ENCODE results near the gene ACSL4. TPM values are rescaled to one million over a fixed set of nuclear protein-coding genes. Genes with fewer than 3 reads are reported as not detected.
A peak's percentile ranks its signal among the peaks of the same experiment; 100 is the strongest.
"Not testable (repeated sequence)": the region's sequence is repeated elsewhere in the genome, so short reads cannot be mapped to it uniquely, and the experiment has no call there.

The ACSL4 gene
- total RNA-seq, 6 donors from 2014 or later: 53.2 to 156 (median 106) TPM

DNA sequence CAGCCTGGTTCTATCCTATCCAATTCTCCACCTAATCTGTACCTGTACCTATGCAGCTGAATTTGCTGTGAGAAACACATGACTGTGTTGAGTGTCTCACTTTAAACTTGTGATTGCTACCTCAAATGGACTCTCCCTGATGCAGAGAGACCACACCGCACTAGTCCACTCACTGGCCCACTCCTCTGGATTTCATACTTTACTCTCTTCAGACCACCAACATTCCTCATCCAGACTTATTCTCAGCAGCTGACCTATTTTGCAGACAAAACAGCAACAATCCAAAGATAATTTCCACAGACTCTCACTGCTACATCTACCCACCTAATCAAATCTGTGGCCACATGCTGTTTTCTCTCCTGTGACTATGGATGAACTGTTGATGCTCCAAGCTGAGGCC is 45.2 kb downstream of the ACSL4 start:
- 93 to 100% methylated on average over 1 of the region's 1 CpG for WGBS, 2 donors
- H3K27me3 ChIP-seq: no peaks in the 10 kb centered on the region
- no peak overlapping the region for H3K4me3 ChIP-seq
- TF ChIP-seq EP300 (IDR thresholded peaks at IDR 0.05): no peak
- no peak overlapping the region for H3K27ac ChIP-seq
- no peaks in the 10 kb centered on the region for H3K36me3 ChIP-seq
- H3K9me3 ChIP-seq: no peaks in the 10 kb centered on the region
- H3K4me1 ChIP-seq: peaks cover 0 to 5% (median 0%) of the 10 kb centered on the region in 4 donors
- no peak for ATAC-seq (ENCODE audit: low FRiP score in 2 of 2)
- DNase-seq: no peak

DNA sequence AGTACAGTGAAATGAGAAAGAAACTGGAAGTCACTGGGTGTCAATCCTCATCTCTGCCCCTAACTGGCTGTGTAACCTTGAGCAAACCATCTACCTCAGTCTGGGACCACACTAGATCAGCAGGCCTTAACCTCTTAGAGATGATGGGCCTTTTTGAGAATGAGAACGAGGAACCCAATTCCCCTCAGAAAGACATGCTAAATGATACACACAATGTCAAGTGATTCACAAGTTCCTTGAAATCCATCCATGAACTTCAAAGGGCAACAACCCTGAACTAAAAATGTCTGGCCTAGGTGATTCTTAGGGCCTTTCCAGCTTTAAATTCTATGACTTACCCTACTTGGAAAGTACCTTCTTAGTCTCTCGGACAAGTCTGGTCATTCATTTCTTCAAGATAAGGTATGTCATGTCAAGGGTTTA is 47.4 kb downstream of the ACSL4 start:
- no peak for ATAC-seq (ENCODE audit: low FRiP score in 2 of 2)
- no peaks in the 10 kb centered on the region for H3K4me1 ChIP-seq
- no peak for DNase-seq
- TF ChIP-seq POLR2AphosphoS5 (IDR thresholded peaks at IDR 0.05) (no peak), EP300 (IDR thresholded peaks at IDR 0.05) (no peak)
- H3K36me3 ChIP-seq: peaks cover 0 to 8% (median 0%) of the 10 kb centered on the region in 4 donors
- no peak overlapping the region for H3K4me3 ChIP-seq
- no peaks in the 10 kb centered on the region for H3K27me3 ChIP-seq
- H3K9me3 ChIP-seq: no peaks in the 10 kb centered on the region
- H3K27ac ChIP-seq: no peak overlapping the region
- WGBS, 2 donors: 70 to 88% methylated on average over 2 of the region's 2 CpGs

DNA sequence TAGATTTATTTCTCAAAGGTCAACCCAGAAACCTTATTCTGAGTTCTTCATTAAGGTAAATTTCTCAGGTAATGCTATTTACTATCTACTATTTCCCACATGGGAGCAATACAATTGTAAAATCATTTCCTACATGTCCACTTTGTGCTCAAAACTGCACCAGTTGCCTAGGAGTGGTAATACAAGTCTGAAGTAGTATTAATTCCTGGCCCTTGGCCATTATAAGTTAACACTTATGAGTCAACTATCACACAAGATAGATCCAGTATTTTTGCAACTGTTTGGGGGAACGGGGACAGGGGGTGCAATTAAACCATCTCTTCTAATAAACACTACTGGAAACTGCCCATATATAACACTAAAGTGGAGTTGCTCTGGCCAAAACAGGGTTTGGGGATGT is 48.9 kb downstream of the ACSL4 start:
- ATAC-seq (ENCODE audit: low FRiP score in 2 of 2): no peak
- TF ChIP-seq POLR2A (IDR thresholded peaks at IDR 0.05) (no peak), POLR2AphosphoS5 (IDR thresholded peaks at IDR 0.05) (no peak)

DNA sequence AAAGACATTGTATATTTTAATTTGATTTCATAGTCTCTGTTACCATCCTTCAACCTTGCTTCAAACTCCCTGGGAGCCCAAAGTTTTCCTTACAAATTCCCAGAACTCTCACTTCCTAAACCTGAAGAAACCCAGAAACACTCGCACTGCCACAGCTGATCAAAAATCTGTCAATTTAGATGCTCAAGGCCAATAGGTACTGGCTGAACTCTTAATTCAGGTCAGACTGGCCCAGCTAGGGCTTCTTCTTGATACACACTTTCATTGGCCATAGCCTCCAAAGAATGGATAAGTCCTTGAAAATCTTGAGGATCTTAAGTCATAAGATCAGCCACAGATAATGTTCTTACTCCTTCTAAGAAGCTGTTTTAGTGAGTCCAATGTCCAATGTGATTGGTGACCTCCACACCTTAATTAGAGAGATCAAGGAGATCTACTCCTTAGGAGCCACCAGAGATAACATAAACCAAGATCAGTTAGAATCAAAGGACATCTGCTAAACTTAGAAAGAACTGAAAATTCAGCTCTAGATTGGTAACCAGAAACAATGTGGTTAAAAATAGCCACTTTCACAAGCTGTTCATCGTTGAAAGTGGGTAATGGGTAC is 51.5 kb downstream of the ACSL4 start:
- Histone ChIP-seq H3K27ac (no peak overlapping the region), H3K4me3 (no peak overlapping the region), H3K27me3 (no peaks in the 10 kb centered on the region), H3K4me1 (no peaks in the 10 kb centered on the region), H3K9me3 (no peaks in the 10 kb centered on the region), H3K36me3 (peaks cover 0 to 20% (median 4%) of the 10 kb centered on the region in 4 donors)
- TF ChIP-seq POLR2A (IDR thresholded peaks at IDR 0.05) (no peak), POLR2AphosphoS5 (IDR thresholded peaks at IDR 0.05) (no peak), EP300 (IDR thresholded peaks at IDR 0.05) (no peak)
- TF ChIP-seq, protein P1, sequence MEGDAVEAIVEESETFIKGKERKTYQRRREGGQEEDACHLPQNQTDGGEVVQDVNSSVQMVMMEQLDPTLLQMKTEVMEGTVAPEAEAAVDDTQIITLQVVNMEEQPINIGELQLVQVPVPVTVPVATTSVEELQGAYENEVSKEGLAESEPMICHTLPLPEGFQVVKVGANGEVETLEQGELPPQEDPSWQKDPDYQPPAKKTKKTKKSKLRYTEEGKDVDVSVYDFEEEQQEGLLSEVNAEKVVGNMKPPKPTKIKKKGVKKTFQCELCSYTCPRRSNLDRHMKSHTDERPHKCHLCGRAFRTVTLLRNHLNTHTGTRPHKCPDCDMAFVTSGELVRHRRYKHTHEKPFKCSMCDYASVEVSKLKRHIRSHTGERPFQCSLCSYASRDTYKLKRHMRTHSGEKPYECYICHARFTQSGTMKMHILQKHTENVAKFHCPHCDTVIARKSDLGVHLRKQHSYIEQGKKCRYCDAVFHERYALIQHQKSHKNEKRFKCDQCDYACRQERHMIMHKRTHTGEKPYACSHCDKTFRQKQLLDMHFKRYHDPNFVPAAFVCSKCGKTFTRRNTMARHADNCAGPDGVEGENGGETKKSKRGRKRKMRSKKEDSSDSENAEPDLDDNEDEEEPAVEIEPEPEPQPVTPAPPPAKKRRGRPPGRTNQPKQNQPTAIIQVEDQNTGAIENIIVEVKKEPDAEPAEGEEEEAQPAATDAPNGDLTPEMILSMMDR (IDR thresholded peaks at IDR 0.05): no peak
- WGBS, 2 donors: 79 to 82% methylated on average over 2 of the region's 2 CpGs
- no peak for DNase-seq
- no peak for ATAC-seq (ENCODE audit: low FRiP score in 2 of 2)

More for the DNA sequence above, 48.9 kb downstream of the ACSL4 start:
- WGBS, 2 donors: 57 to 80% methylated on average over 1 of the region's 1 CpG
- no peak for DNase-seq
- Histone ChIP-seq H3K27ac (no peak overlapping the region), H3K9me3 (no peaks in the 10 kb centered on the region), H3K27me3 (no peaks in the 10 kb centered on the region), H3K36me3 (peaks cover 0 to 8% (median 0%) of the 10 kb centered on the region in 4 donors), H3K4me3 (no peak overlapping the region), H3K4me1 (no peaks in the 10 kb centered on the region)

DNA sequence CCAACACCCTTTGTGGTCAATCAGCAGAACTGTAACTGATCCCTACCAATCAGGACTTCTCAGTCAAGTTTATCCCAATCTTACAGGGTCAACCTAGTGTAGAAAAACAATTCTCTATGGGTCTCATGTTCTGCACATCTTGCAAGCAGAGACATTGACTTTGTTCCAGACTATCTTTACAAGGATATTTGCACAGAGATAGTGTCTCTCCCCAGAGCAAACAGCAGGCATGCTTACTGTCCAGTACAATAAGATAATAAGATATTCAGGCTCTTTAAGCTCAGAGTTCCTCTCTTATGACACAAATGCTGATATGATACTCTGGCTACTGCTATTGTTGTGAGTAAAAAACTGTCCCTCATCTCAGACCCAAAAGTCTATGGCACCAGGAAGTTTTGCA is 53.2 kb downstream of the ACSL4 start:
- Histone ChIP-seq H3K9me3 (no peaks in the 10 kb centered on the region), H3K4me3 (no peak overlapping the region), H3K36me3 (peaks cover 0 to 27% (median 4%) of the 10 kb centered on the region in 4 donors), H3K27ac (no peak overlapping the region), H3K4me1 (no peaks in the 10 kb centered on the region), H3K27me3 (no peaks in the 10 kb centered on the region)
- TF ChIP-seq POLR2A (IDR thresholded peaks at IDR 0.05) (no peak), EP300 (IDR thresholded peaks at IDR 0.05) (no peak), POLR2AphosphoS5 (IDR thresholded peaks at IDR 0.05) (no peak)
- TF ChIP-seq, protein P1 (IDR thresholded peaks at IDR 0.05): no peak
- ATAC-seq (ENCODE audit: low FRiP score in 2 of 2): no peak
- no peak for DNase-seq

DNA sequence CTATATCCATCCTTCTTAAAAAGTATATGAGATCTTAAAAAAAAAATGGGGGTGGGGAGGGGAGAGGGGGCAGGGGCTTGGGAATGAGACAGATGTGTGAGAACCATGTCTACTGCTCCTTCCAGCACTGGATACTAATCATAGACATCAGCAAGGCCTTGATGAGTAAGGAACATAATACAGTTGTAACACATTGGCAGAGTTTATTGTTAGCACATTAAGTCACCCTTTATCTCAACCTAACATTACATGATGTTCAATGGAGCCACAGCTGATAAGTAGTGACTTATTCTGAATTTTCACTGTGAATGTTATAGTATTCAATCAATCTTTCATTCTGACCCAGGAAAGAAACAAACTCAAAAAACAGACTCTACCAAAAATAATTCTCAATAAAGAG is 60.8 kb downstream of the ACSL4 start:
- no peak for TF ChIP-seq POLR2A (IDR thresholded peaks at IDR 0.05)
- TF ChIP-seq, protein P1 (IDR thresholded peaks at IDR 0.05): no peak
- TF ChIP-seq EP300 (IDR thresholded peaks at IDR 0.05): no peak
- TF ChIP-seq POLR2AphosphoS5 (IDR thresholded peaks at IDR 0.05): no peak
- Histone ChIP-seq H3K4me1 (no peaks in the 10 kb centered on the region), H3K9me3 (no peaks in the 10 kb centered on the region), H3K4me3 (no peak overlapping the region), H3K36me3 (peaks cover 0 to 41% (median under 1%) of the 10 kb centered on the region in 4 donors), H3K27me3 (no peaks in the 10 kb centered on the region), H3K27ac (no peak overlapping the region)
- ATAC-seq (ENCODE audit: low FRiP score in 2 of 2): no peak
- DNase-seq: no peak

DNA sequence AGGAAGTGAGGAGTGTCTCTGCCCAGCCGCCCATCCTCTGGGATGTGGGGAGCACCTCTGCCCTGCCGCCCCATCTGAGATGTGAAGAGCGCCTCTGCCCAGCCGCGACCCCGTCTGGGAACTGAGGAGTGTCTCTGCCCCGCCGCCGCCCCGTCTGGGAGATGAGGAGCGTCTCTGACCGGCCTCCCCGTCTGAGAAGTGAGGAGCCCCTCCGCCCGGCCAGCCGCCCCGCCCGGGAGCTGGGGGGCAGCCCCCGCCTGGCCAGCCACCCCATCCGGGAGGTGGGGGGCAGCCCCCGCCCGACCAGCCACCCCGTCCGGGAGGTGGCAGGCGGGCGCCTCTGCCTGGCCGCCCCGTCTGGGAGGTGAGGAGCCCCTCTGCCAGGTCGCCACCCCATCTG is 61.9 kb downstream of the ACSL4 start:
- ATAC-seq (ENCODE audit: low FRiP score in 2 of 2); H3K27ac ChIP-seq; H3K4me3 ChIP-seq; H3K4me1 ChIP-seq; H3K9me3 ChIP-seq; H3K27me3 ChIP-seq: not testable (repeated sequence)
- peak in 1 of 2 donors; percentile 46 for DNase-seq
- peaks cover 0 to 44% (median 3%) of the 10 kb centered on the region in 4 donors for H3K36me3 ChIP-seq
- 90 to 92% methylated on average over 2 to 20 of the region's 29 CpGs for WGBS, 2 donors
